ENCODE results near the gene ZNF827. TPM values are rescaled to one million over a fixed set of nuclear protein-coding genes. Genes with fewer than 3 reads are reported as not detected.

The ZNF827 gene
- total RNA-seq (2021), result 28.4 and 29.4 TPM in 2 replicates
- long read RNA-seq, full-length matches to known transcripts, result 3 of 33 reads
- long read RNA-seq, partial matches to known transcripts, result 15 of 33 reads
- long read RNA-seq, other reads (novel, unspliced or antisense), result 15 of 33 reads

- Histone ChIP-seq H3K4me2 (ENCODE audit: insufficient read depth, insufficient read length, low read length) (peak within 1 kb of the TSS; percentile 71), H4K91ac (ENCODE audit: insufficient read length, low read depth, low read length) (no peak within 1 kb of the TSS), H3K9me3 (ENCODE audit: control insufficient read depth, low read depth, low read length) (no peaks in the 10 kb centered on the region), H4K8ac (replicated peaks; ENCODE audit: insufficient read length, low read depth, low read length) (no peak within 1 kb of the TSS), H4K20me1 (ENCODE audit: control insufficient read depth, insufficient read depth, insufficient read length) (no peaks in the 10 kb centered on the region), H3T11ph (ENCODE audit: low read length) (no peak within 1 kb of the TSS), H2BK15ac (ENCODE audit: low read depth, low read length) (no peak within 1 kb of the TSS), H2AFZ (ENCODE audit: low read length) (no peak within 1 kb of the TSS), H3K9ac (ENCODE audit: extremely low read depth, insufficient read length, low read length) (peak within 1 kb of the TSS; percentile 88), H2BK120ac (ENCODE audit: low read depth, low read length, poor library complexity, severe bottlenecking) (peak within 1 kb of the TSS; percentile 50), H4K5ac (ENCODE audit: insufficient read length, low read depth, low read length) (no peak within 1 kb of the TSS), H3K27me3 (ENCODE audit: insufficient read depth, low read length) (no peaks in the 10 kb centered on the region), H2BK12ac (ENCODE audit: insufficient read length, low read depth, low read length) (no peak within 1 kb of the TSS), H2BK5ac (ENCODE audit: insufficient read length, low read length) (peak within 1 kb of the TSS; percentile 43), H3K14ac (ENCODE audit: insufficient read depth, low read length) (peak within 1 kb of the TSS; percentile 91), H3K18ac (ENCODE audit: insufficient read length, low read depth, low read length) (peak within 1 kb of the TSS; percentile 59), H3K23me2 (ENCODE audit: insufficient read length, low read depth, low read length, poor library complexity, severe bottlenecking) (peaks cover 13% of the 10 kb centered on the region), H3K23ac (ENCODE audit: insufficient read length, low read depth, low read length) (no peak within 1 kb of the TSS), H2AK5ac (ENCODE audit: insufficient read length, low read length) (no peak within 1 kb of the TSS), H3K56ac (ENCODE audit: insufficient read length, low read depth, low read length) (no peak within 1 kb of the TSS), H3K79me1 (ENCODE audit: insufficient read depth, low read depth, low read length, poor library complexity, severe bottlenecking) (no peaks in the 10 kb centered on the region), H3K4ac (ENCODE audit: low read depth, low read length) (no peak within 1 kb of the TSS; the same call in 1 of the 2 replicates), H3K27ac (ENCODE audit: insufficient read length, low read depth, low read length) (peak within 1 kb of the TSS; percentile 50), H3K4me1 (ENCODE audit: insufficient read depth, low read length) (peaks cover 7% of the 10 kb centered on the region), H3K79me2 (ENCODE audit: insufficient read depth, low read length) (peaks cover 10% of the 10 kb centered on the region; the same call in 1 of the 2 replicates), H2BK20ac (ENCODE audit: low read depth, low read length, poor library complexity, severe bottlenecking) (no peak within 1 kb of the TSS)
- Mint-ChIP-seq H3K9me3 (no peaks in the 10 kb centered on the region; a peak in 1 of 5 replicates), H3K36me3 (ENCODE audit: insufficient read depth in 1 of 3, low read depth in 3 of 3) (peaks cover 0 to 4% (median 0%) of the 10 kb centered on the region in 3 experiments; a peak in 1 of 7 replicates), H3K27ac (peak within 1 kb of the TSS; percentile 98 to 100 (median 98)), H3K4me3 (peak within 1 kb of the TSS; percentile 96 to 97), H3K4me1 (peaks cover 28% of the 10 kb centered on the region in 2 experiments), H3K27me3 (ENCODE audit: low read depth) (no peaks in the 10 kb centered on the region)
- TF ChIP-seq, protein P1, sequence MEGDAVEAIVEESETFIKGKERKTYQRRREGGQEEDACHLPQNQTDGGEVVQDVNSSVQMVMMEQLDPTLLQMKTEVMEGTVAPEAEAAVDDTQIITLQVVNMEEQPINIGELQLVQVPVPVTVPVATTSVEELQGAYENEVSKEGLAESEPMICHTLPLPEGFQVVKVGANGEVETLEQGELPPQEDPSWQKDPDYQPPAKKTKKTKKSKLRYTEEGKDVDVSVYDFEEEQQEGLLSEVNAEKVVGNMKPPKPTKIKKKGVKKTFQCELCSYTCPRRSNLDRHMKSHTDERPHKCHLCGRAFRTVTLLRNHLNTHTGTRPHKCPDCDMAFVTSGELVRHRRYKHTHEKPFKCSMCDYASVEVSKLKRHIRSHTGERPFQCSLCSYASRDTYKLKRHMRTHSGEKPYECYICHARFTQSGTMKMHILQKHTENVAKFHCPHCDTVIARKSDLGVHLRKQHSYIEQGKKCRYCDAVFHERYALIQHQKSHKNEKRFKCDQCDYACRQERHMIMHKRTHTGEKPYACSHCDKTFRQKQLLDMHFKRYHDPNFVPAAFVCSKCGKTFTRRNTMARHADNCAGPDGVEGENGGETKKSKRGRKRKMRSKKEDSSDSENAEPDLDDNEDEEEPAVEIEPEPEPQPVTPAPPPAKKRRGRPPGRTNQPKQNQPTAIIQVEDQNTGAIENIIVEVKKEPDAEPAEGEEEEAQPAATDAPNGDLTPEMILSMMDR (conservative IDR thresholded peaks at IDR 0.05), result no peak
- DNase-seq, result peak; percentile 66
- no CpG with 5 or more reads among the region's 34 CpGs for WGBS (ENCODE audit: extremely low coverage, insufficient read length, low lambda C conversion rate)
These were observed at the start of gene ZNF827 for GRCh38 chr4:145938618-145939440. ZNF827 (minus strand) TSS chr4:145938823; CDS start chr4:145938407, 416 bp downstream.

All from H9 (cell line).